ENCODE results near the gene RNF26.
"Not testable (repeated sequence)": the region's sequence is repeated elsewhere in the genome, so short reads cannot be mapped to it uniquely, and the experiment has no call there.

Gene RNF26

DNA sequence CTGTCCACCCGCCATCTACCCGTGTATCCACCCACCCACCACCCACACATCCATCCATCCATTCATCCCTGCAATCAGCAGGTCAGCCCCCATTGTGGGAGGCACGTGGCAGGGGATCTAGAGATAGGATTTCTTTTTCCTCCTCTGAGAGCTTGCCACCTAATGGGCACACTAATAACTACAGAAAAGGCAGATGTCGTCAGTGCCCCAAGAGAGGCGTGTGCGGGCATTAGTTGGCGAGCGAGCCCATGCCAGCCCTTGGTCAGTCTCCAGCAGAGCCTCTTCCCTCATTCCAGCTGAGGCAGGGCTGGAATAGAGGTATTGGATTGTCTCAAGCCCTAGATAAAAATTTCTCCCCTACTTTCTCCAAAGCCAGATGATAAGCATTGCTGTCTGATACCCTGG, 37.5 kb downstream of the RNF26 start:
- ATAC-seq = no peak

DNA sequence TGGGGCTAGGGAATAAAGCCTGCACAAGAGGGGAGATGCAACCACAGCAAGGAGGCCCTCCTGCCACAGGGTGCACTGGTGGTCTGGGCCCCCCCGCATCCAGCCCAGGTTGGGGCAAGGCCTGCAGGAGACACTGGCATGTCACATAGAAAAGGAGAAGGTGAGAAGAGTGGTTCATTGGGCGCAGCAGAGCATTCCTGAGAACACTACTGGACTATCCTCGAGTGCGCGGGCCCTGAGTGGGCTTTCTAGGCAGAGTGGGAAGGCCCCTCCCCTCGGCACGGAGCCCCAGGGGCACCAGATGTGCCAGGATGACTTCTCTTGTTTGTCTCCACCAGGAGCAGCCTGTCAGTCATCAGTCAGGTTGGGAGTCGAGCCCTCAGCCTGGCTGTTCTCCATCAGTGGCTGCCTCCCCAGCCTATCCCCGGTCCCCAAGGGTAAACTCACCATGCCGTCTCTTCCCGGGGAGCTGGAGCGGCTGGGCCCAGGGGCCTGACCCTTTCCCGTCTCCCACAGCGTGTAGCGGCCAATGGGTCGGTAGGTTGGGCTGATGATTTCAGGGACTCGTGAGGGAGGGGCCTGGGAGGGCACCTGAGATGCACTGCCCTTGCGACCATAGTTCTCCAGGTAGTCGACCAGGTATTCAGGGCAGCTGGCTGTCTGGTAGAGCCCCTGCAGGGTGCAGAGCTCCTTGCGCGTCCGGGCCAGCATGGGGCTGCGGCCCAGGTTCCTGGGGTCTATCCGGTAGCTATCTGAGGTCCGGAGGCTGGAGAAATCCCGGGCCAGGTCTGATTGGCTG, 38.1 kb downstream of the RNF26 start:
- no peak for ATAC-seq

DNA sequence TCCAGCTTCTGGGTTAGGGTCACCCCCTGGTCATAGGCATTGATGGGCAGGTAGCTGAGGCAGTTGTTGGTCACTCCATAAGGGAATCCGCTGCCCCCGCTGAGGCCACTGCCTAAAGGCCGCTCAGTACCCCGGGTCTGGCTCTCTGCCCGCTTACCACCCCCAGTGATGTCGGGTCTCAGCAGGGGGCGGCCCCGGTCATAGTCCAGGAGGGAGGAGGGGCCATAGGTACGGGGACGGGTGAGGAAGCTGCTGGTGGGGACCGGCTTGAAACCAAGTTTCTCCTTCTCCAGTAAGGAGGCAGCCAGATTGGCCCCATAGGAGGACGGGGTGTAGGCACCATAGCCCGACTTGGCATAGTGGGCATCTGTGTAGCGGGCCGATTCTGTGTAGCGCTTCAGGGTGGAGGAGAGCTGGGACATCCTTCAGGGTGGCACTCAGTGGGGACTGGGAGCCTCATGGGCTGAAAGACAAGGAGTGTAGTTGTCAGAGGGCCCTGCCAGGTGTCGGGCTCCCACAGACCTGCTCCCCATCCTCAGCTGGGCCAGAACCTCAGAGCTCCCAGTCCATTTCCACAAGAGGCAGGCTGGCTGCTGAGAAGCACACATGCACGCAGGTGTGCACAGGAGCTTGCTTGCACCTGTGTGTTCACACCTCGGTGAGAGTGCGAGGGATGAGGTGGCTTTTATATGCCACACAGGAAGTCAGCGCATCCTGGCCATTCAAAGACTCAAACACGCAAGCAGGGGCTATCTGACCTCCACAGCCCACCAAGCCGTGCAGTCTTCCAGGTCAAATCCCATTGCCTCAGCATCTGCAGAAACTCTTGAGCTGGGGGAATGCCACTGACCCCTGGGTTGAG, 39.0 kb downstream of the RNF26 start:
- ATAC-seq = no peak

DNA sequence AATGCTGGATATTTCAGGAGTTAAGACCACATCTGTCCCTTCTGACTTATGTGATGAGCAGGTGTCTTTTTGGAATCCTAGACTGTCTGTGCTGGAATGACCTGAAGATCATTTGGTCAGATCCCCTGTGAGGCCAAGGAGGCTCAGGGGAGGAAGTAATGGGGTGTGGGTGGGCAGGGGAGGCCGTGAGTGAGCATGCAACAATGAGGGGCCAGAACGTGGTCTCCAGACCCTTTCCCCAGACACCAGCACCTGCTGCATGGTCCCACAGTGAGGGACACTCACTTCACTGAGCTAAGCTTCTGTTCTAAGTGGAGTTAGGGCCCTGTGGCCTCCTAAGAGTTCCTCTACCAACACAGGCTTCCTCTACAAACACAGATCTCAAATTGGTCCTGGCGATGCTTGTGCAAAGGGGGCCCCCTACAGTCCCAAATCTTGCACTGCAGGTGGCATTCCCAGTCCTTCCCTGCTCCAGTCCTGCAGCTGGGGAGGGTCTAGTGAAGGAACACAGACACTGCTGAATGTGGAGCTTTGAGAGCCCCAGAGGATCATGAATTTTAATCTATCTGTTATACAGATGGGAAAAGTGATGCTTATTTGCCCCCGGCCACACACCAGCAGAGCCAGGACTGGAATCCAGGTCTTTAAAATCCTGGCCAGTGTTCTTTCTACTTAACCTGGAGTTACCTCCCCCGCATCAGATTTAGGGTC, 39.7 kb downstream of the RNF26 start:
- ATAC-seq = no peak

DNA sequence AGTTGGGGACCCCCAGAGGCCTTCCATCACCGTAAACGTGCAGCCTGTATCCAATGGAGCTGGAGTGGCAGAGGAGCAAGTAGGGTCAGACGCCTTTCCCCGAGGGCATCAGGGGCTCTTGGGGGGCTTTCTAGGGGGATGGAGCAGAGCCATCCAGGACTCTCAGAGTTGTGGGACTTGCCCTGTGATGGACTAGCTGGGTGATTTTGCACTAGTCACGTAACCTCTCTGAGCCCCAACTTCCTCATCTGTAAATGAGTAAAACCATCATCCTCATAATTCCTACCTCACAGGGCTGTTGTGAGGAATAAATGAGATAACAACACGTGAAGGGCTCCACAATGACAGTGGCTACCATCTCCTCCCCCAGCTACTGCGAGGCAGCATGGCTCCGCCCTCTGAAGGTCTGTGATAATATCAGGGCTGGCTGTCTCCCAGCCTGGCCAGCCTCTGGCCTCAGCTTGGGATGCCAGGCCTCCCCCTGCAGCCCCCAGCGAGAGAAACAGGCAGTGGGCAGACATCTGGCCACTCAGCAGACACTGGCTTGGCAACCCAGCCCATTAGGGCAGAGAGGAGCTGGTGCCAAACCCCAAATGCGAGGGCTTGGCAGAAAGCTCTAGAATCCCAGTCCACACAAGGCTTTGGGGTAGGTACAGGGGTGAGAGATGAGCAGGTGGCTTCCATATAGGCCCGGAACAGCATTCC, 40.5 kb downstream of the RNF26 start:
- no peak for ATAC-seq

DNA sequence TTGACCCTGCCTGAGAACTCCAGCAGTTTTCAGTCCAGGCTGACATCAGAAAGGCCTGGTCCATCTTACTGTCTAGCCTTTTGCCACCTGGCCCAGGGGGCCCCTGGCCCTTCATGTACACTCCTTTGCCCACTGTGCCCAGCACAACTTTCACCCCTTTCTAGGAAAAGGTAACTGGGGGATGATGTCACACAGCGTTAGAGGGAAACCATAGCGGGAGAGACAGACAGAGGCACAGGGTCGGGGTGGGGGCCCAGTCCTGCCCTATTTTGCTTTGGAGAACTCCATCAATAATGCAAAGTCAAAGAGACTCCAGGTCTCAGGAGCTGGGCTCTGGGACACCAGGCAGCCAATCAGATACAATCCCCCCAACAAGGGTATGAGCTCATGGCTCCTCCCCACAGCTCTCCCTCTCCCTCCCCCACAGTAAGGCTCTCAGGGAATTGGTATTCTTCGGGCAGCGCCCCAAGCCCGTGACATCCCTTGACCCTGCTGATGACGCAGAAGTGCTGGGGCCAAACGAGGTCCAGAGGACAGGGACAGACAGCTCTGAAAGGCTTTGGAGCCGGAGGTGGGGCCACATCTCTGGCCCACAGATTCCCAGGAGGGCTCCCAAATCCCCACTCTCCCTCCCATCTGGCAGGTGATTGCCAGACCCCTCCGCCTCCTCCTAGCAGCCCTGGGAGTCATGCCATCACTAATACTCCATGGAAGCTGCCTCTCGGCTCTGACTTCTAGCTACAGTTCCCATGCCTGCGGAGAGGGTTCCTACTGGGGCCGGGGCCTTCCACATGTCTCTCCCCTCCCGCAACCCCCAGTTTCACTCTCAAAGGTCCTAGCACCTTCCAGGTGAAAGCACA, 41.2 kb downstream of the RNF26 start:
- no peak for ATAC-seq

DNA sequence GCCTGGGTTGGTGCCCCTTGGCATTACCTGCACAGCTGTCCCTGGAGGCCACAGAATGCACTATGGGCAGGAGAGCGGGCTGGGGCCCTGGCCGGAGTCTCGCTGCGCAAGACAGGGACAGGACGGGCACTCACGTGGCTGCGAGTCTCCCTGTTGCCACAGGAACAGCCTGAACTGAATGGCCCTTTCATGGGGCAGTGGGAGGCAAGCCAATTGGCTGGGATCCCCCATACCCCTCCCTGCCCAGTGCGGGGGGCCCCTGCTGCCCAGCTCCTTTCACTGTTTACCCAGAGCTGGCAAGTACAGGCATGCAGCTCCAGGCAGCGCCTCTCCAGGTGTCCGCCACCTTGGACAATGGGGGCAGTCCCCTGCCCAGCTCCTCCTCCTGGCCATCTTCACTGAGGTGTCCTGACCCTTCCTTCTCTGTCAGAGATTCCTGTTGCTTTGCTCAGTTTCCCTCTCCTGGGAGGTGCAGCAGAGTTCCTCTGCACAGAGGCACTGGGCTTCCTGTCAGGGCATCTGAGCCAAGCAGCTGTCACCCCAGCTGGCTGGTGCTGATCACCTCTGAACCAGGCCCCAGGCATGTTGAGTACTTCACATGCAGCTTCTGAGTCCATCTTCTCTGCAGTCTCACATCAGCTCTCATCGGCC, 42.0 kb downstream of the RNF26 start:
- ATAC-seq = no peak

DNA sequence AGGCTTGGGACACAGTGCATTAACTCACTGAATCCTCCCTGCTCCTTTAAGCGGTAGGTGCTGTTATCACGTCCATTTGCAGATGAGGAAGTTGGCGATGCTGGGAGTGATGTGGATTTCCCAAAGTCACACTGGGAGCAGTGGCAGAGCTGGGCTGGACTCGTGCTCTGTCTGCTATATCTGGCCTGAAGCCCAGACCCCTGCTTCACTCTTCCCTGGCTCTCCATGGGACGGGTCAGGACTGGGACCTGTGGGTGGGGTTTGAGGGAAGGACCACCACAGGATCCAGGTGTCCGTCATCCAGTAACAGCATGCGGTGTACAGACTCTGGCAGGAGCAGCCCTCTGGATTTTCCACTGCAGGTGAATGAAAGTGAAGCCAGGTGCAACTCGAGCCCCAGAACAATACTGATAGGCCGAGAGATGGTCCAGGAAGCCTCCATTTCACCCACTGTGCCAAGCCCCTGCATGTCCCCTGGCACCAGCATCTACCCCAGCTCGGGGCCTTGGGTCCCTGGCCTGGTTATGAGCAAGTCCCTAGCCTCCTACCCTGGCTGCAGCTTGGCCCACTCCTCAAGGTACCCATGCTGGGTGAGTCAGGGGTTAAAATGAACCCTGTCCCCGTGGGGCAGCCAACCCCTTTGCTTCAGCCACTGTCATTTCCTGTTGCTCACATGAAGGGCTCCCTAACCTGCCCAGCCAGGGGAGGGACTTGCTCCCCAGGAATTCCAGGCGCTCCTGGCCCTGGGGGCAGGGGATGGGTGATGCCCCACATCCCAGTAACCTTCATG, 43.0 kb downstream of the RNF26 start:
- no peak for ATAC-seq

DNA sequence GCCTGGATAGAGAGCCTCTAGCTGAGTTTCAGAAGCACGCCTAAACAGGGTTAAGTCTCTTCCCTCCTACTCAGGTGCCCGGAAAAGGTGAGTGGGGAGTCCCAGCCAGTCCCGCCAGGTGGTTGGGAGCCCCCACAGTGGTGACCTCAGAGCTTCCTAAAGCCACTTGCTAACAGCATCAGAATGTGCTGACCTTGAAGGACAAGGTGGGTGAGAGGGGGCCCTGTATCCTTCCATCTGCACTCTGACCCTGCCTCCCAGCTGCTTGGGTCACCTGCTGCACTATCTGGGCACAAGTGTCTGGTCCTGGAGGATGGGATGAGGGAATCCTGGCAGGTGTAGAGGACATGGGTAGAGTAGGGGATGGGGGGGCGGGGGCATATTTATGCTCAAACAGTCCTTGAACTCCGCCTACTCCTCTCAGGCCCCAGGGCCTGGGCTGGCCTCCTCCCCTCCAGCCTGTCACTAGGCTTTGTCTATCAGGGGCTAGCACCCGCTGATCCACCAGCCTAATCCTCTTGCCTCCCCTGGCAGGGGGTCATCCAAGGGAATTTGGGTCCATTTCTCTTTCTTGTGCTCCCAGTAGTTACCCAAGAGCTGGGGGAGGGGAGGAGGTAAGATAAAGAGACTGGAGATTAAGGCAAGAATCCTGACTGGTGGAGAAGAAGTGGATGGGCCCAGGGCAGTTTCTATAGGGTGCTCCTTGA, 43.8 kb downstream of the RNF26 start:
- ATAC-seq = no peak

DNA sequence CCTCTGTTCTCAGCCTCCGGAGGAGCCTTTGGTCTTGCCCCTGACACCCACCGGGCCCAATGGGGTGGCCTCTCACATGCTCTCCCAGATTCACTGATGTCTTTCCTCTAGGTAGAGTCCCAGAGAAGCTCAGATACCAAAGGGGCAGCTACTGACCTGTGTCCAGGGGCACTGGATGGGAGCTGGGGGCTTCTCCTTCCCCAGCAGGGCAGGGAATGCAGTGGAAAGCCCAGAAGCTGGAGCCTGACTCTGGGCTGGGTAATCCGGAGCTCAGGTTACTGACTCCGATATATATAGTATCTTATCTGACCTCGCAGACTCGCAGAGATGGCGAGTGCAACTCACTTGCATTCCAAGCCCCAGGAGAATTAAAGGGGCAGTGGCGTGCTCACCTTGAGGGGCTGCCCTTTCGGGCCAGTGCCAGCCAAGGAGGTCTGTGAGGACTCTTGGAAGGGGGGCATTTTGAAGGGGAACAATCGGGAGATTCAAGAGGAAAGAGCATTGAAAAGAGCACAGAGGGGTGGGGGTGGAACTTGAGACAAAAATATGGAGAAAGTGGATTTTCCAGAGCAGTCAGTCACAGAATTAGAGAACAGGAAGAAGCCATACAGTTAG, 44.6 kb downstream of the RNF26 start:
- no peak for ATAC-seq

DNA sequence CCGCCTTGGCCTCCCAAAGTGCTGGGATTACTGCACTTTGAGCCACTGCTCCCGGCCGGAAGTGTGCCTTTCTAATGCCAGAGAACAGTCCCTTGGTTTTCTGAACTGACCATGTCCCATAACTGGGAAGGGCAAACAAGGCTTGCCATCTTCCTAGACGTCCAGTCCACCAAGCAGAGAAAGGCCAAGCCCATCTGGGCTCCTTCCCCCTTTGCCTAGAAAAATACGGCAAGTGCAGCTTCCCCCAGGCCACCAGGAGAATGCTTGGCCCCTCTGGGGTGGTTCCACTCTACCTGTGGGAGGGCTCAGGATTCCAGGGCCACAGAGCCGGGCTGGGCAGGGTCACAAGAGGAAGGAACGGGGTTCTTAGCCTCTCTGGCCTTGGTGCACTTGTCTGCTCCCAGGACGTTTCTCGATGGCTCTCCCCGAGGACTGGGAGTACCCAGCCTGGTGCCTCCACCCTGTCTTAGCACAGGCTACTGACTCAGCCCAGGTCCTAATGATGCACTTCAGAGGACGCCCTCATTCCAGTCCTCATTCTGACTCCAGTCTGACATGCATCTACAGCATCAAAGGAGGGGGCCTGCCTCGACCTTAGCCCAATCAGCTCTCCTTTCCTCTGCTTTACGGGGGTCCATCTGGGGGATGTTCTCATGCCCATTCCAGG, 46.0 kb downstream of the RNF26 start:
- ATAC-seq = no peak

DNA sequence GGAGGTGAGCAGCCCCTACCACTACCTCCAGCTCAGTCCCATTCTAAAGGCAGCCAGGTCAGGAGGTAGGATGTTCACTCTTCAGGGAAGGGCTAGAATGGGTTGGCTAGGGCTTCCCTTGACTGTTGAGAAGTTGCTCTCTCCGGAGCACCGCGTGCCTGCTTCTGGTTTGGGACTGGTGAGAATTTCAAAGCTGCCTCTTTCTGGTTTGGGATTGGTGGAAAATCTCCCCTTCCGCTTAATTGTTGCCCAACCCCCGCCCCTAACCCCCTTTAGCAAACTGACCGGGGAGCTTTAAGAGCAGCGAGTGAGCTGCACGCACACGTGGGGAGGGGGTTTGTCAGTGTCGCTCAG, 46.5 kb downstream of the RNF26 start:
- no peak for ATAC-seq

DNA sequence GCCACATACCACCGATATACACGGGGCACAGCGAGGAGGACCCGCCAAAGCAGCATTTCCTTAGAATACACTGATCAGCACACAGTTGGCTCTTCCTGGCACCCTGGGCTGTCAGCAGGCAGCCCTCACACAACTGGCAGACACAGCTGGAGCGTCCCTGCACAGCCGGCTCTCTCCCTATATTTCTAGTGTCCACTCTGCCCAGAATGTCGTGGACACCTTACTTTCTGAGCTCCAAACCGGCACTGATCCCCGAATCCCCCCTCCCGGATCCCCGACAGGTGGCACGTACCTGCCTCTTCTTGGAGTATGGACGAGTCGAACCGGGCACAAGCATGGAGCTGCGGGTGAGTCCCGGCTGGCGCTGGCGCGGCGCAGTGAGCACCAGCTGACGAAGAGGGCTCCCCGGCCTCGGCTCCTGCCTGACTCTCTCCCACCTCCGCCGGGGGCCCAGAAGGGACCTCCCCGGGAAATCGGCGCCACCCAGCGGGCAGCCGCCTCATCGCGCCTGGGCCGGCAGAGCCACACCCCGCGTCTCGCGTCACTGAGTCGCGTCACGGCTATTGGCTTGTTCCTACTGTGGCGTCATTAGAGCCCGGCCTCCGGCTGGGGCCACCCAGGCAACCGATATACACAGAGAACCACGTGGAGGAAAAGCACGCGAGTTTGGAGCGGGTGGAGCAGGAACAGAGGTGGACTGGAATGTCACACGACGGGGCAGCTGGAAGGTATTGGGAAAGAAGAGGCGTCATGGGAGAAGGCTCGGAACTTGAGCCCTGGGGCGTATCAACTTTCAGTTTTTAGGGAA, 47.1 kb downstream of the RNF26 start, which contains the start of gene USP2:
Gene USP2, minus strand, starts transcription at position 510 of the 808 bp plus-strand sequence. CDS start 8,210 bp downstream, outside the sequence.
- ATAC-seq = peak; percentile 99 to 100

DNA sequence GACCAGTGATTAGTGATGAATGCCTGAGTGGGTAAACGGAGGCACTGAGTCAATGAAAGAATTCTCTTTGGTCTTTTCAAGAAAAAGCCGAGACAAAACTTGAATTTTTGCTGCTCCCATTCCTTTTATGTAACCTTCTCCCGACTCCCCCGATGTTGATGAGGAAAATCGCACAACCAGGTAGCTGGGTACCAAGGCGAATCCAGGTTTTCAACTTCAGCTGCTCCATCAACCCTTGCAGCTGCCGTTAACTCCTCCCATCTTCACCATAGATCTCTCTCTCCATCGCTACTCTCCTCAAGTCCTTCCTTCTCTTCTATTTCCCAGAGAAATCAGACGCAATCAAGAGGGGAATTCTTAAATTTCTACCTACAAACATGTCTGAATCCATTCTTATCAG, 47.8 kb downstream of the RNF26 start:
- no peak for ATAC-seq

DNA sequence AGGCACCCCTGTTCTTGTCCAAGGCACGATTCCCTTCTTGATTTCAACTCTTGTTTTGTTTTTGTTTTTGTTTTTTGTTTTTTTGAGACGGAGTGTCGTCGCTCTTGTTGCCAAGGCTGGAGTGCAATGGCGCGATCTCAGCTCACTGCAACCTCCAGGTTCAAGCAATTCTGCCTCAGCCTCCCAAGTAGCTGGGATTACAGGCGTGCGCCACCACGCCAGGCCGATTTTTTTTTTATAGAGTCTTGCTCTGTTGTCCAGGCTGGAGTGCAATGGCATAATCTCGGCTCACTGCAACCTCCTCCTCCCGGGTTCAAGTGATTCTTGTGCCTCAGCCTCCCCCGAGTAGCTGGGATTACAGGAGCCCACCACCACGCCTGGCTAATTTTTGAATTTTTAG, 48.2 kb downstream of the RNF26 start:
- ATAC-seq = not testable (repeated sequence)

DNA sequence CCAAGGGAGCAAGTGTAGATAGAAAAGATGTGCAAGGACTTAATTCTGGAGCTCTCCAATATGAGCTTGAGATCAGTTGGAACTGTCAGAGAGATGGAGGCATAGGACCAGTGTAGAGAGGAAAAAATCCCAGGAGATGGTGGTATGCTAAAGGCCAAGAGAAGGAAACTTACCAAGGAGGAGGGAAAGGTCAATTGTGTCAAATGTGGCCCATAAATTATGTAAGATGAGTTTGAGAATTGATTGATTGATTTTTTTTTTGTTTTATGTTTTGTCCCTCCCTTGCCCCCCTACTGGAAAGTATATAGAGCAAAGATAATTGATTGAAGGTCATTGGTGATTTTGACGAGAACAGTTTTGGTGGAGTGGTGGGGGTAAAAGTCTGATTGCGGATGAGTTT, 50.0 kb downstream of the RNF26 start:
- ATAC-seq = no peak

Data from activated CD4-positive, CD25-positive, alpha-beta regulatory T cell treated with anti-CD3 and anti-CD28 coated beads, Interleukin-2, amount 50 U/mL, for 24 hours (primary cell).